HCT116 (cell line): ENCODE measurements around the gene ATP12A. TPM values are rescaled to one million over a fixed set of nuclear protein-coding genes. Genes with fewer than 3 reads are reported as not detected.

Source experiments
- ATAC-seq: fragments of 200-7000 bp; cut with Tn5 transposase; 2 replicates; pipeline ENCODE4 v1.9.1; 2020; ENCODE audit warnings: mild to moderate bottlenecking, moderate library complexity
- BruUV-seq: library from RNA; stranded (reverse); fragments of 400-500 nt; replicated peaks from 2 replicates; lab custom pipeline; 2021; lab: Mats Ljungman, UMichigan
- CTCF ChIA-PET: fragments of 300-600 bp; sonication (Branson Sonifier 250); formaldehyde crosslinking; loops from one replicate; lab custom pipeline; 2021; ENCODE audit warnings: antibody characterized with exemption; lab: Charles Lee
- POLR2A ChIA-PET: fragments of 300-600, 350-600 bp; sonication (Branson Sonifier 250); formaldehyde crosslinking; loops from one replicate; lab custom pipeline; 2021; ENCODE audit warnings: antibody characterized with exemption; lab: Charles Lee
- RAD21 ChIA-PET, 2 experiments: fragments of 300-600 bp; sonication (Branson Sonifier 250); formaldehyde crosslinking; loops; one replicate each; lab custom pipeline; 2023; ENCODE audit warnings: low total read pairs in 2 of 2; ENCODE audit not compliant: uncharacterized antibody in 2 of 2, unreplicated experiment in 2 of 2, low non-redundant PET in 1 of 2; lab: Charles Lee
- DNase-seq: peaks from one replicate; pipeline ENCODE4 v3.0.0-alpha.2; 2010; ENCODE audit warnings: low read depth, low spot score
- H2AFZ ChIP-seq: fragments of 200-600 bp; shearing (Covaris generic), sonication (generic); 2 replicates; pipeline ENCODE4 v1.6.1; 2017; ENCODE audit warnings: low read depth, mixed run types, mixed read lengths, antibody characterized with exemption, low read length; ENCODE audit not compliant: poor library complexity, severe bottlenecking
- H3K27ac ChIP-seq: 2 replicates; pipeline ENCODE4 v1.5.1; 2012; ENCODE audit warnings: low read depth, low read length
- H3K27me3 ChIP-seq: fragments of 200-600 bp; sonication (generic); 2 replicates; pipeline ENCODE4 v1.6.1; 2016; ENCODE audit warnings: mixed run types, low read length, mixed read lengths; ENCODE audit not compliant: insufficient read depth
- H3K36me3 ChIP-seq, 2 experiments: fragments of 200-500 bp in 1 of 2; fragments of 200-600 bp in 1 of 2; sonication (Bioruptor generic) in 1 of 2; sonication (generic) in 1 of 2; 2 replicates each; pipeline versions ENCODE4 v1.5.1 to v1.6.1; 2014 to 2016; ENCODE audit warnings: low read length in 2 of 2, inconsistent platforms in 1 of 2, mixed read lengths in 1 of 2, mixed run types in 1 of 2; ENCODE audit not compliant: insufficient read depth in 2 of 2, control insufficient read depth in 1 of 2
- H3K4me1 ChIP-seq, 2 experiments: fragments of 200-600 bp in 1 of 2; sonication (generic) in 1 of 2; 2 replicates each; pipeline versions ENCODE4 v1.5.1 to v1.6.1; 2012 to 2017; ENCODE audit warnings: low read length in 2 of 2, inconsistent platforms in 1 of 2, mild to moderate bottlenecking in 1 of 2, mixed read lengths in 1 of 2, mixed run types in 1 of 2, moderate library complexity in 1 of 2; ENCODE audit not compliant: insufficient read depth in 2 of 2, control insufficient read depth in 1 of 2
- H3K4me2 ChIP-seq: fragments of 200-600 bp; sonication (generic); 2 replicates; pipeline ENCODE4 v1.6.1; 2017; ENCODE audit warnings: mixed run types, low read length, mixed read lengths
- H3K4me3 ChIP-seq, 2 experiments: fragments of 200-600 bp in 1 of 2; sonication (generic) in 1 of 2; replicated peaks in 1 of 2; 2 replicates each; pipeline ENCODE4 v1.5.1; 2011 to 2016; ENCODE audit warnings: low read length in 2 of 2, control low read depth in 1 of 2, low read depth in 1 of 2, mild to moderate bottlenecking in 1 of 2, mixed read lengths in 1 of 2, mixed run types in 1 of 2
- H3K79me2 ChIP-seq: fragments of 200-600 bp; sonication (generic); 2 replicates; pipeline ENCODE4 v1.6.1; 2017; ENCODE audit warnings: mild to moderate bottlenecking, mixed run types, low read length, moderate library complexity, mixed read lengths; ENCODE audit not compliant: insufficient read depth
- H3K9ac ChIP-seq: fragments of 200-600 bp; sonication (generic); 2 replicates; pipeline ENCODE4 v1.6.1; 2016; ENCODE audit warnings: low read length, mixed read lengths
- H3K9me2 ChIP-seq: fragments of 200-600 bp; sonication (generic), shearing (Covaris generic); 2 replicates; pipeline ENCODE4 v1.6.1; 2017; ENCODE audit warnings: mixed run types, mild to moderate bottlenecking, moderate library complexity; ENCODE audit not compliant: insufficient read depth
- H3K9me3 ChIP-seq, 2 experiments: fragments of 200-500 bp in 1 of 2; fragments of 200-600 bp in 1 of 2; sonication (Bioruptor generic) in 1 of 2; sonication (generic) in 1 of 2; 2 replicates each; pipeline ENCODE4 v1.6.1; 2014 to 2017; ENCODE audit warnings: low read length in 2 of 2, mixed read lengths in 2 of 2, inconsistent platforms in 1 of 2, low read depth in 1 of 2, mild to moderate bottlenecking in 1 of 2, mixed run types in 1 of 2, moderate library complexity in 1 of 2; ENCODE audit not compliant: control insufficient read depth in 1 of 2, insufficient read depth in 1 of 2
- H4K20me1 ChIP-seq: fragments of 200-600 bp; sonication (generic), shearing (Covaris generic); 2 replicates; pipeline ENCODE4 v1.6.1; 2017; ENCODE audit warnings: mixed run types, mild to moderate bottlenecking, moderate library complexity; ENCODE audit not compliant: insufficient read depth
- CBX3 ChIP-seq: IDR thresholded peaks from 2 replicates; pipeline ENCODE4 v1.6.1; 2012; ENCODE audit warnings: low read depth
- CTCF ChIP-seq, 3 experiments: fragments of 200-600 bp in 1 of 3; sonication (generic) in 1 of 3; IDR thresholded peaks in 2 of 3; conservative IDR thresholded peaks in 1 of 3; 2 replicates each; pipeline ENCODE4 v1.5.1; 2012 to 2017; ENCODE audit warnings: low read depth in 2 of 3, low read length in 2 of 3, antibody characterized with exemption in 1 of 3, borderline replicate concordance in 1 of 3, control low read depth in 1 of 3, mild to moderate bottlenecking in 1 of 3, mixed read lengths in 1 of 3, mixed run types in 1 of 3, moderate library complexity in 1 of 3; ENCODE audit not compliant: insufficient read depth in 1 of 3
- EZH2phosphoT487 ChIP-seq: fragments of 200-600 bp; IDR thresholded peaks from 2 replicates; pipeline ENCODE4 v1.6.1; 2018; ENCODE audit warnings: antibody characterized with exemption, borderline replicate concordance
- MAX ChIP-seq: IDR thresholded peaks from 2 replicates; pipeline ENCODE4 v1.6.1; 2012
- SP1 ChIP-seq: IDR thresholded peaks from 2 replicates; pipeline ENCODE4 v1.6.1; 2012; ENCODE audit warnings: low read depth
- TCF7L2 ChIP-seq: IDR thresholded peaks from 2 replicates; pipeline ENCODE4 v1.7.0; 2011; ENCODE audit warnings: borderline replicate concordance, inconsistent platforms; ENCODE audit not compliant: insufficient read depth, insufficient read length; ENCODE audit errors: extremely low read depth
- YY1 ChIP-seq: IDR thresholded peaks from 2 replicates; pipeline ENCODE4 v1.6.1; 2011; ENCODE audit warnings: low read length, low read depth, moderate library complexity, mild to moderate bottlenecking; ENCODE audit not compliant: insufficient replicate concordance; ENCODE audit errors: extremely low read depth
- ZNF274 ChIP-seq: fragments of 200-500 bp; sonication (Bioruptor generic); IDR thresholded peaks from 2 replicates; pipeline ENCODE4 v1.6.1; 2014; ENCODE audit warnings: mild to moderate bottlenecking, low read depth, low read length, inconsistent platforms
- intact Hi-C: fragments of 100-400 bp; cut with micrococcal nuclease; formaldehyde crosslinking; loops from 2 replicates; pipeline ENCODE4 v1.10.0; 2022
- total RNA-seq: library from RNA; stranded (reverse); gene quantifications from one replicate; pipeline ENCODE4 v1.2.1, GENCODE V29; 2021; ENCODE audit not compliant: unreplicated experiment

Gene ATP12A
- total RNA-seq, 1 experiment from 2014 or later: 0.30 TPM

GRCh38 chr13:24661713-24662112 lies 18.5 kb upstream of the ATP12A start:
- H3K36me3 ChIP-seq: no peaks in the 10 kb centered on the region
- no TSS peak for BruUV-seq
- no peaks in the 10 kb centered on the region for H3K9me2 ChIP-seq
- no peak for DNase-seq
- no peak overlapping the region for H3K4me2 ChIP-seq
- intact Hi-C loops: no loop called here
- H4K20me1 ChIP-seq: no peaks in the 10 kb centered on the region
- no peak for TF ChIP-seq TCF7L2
- TF ChIP-seq EZH2phosphoT487: no peak
- no peak for TF ChIP-seq CTCF (IDR thresholded peaks at IDR 0.05 in 2 of 3, conservative IDR thresholded peaks at IDR 0.05 in 1 of 3; ENCODE audit: borderline replicate concordance in 1 of 3, insufficient read depth in 1 of 3, low read depth in 2 of 3, low read length in 2 of 3)
- no peak for TF ChIP-seq MAX
- no peak for TF ChIP-seq ZNF274
- TF ChIP-seq CBX3: no peak
- TF ChIP-seq YY1: no peak
- TF ChIP-seq SP1: no peak
- no peaks in the 10 kb centered on the region for H3K79me2 ChIP-seq
- H3K4me1 ChIP-seq: peaks cover 0 to 11% of the 10 kb centered on the region in 2 experiments; a peak in 2 of 4 replicates
- H3K4me3 ChIP-seq: no peak overlapping the region
- ChIA-PET RAD21 (no interaction called here), CTCF (no interaction called here), POLR2A (no interaction called here)
- no peak overlapping the region for H3K27ac ChIP-seq
- no peaks in the 10 kb centered on the region for H3K27me3 ChIP-seq
- no peak overlapping the region for H2AFZ ChIP-seq
- no peaks in the 10 kb centered on the region for H3K9me3 ChIP-seq
- H3K9ac ChIP-seq: no peak overlapping the region
- no peak for ATAC-seq
